SK-N-SH treated with all-trans-retinoic acid at 6 μM for 48 hours (cell line): ENCODE measurements around the gene GFM2.

ENCODE experiments used
- ARNTL ChIP-seq: fragments of 450-650 bp; formaldehyde crosslinking; IDR thresholded peaks from 2 replicates; pipeline ENCODE4 v1.5.0; 2020; ENCODE audit warnings: low read depth, mild to moderate bottlenecking, moderate library complexity, borderline replicate concordance
- BACH2 ChIP-seq: fragments of 250-450 bp; sonication (Bioruptor Pico); IDR thresholded peaks from 2 replicates; pipeline ENCODE4 v1.9.0; 2021; ENCODE audit warnings: mild to moderate bottlenecking, borderline replicate concordance
- CSRNP3 ChIP-seq: fragments of 250-450 bp; sonication (Bioruptor Pico); IDR thresholded peaks from 2 replicates; pipeline ENCODE4 v1.5.1; 2021; ENCODE audit warnings: mild to moderate bottlenecking, moderate library complexity
- OSR1 ChIP-seq: fragments of 250-450 bp; sonication (Bioruptor Pico); IDR thresholded peaks from 2 replicates; pipeline ENCODE4 v1.8.0; 2022; ENCODE audit warnings: moderate library complexity, mild to moderate bottlenecking, inconsistent platforms
- PATZ1 ChIP-seq: fragments of 250-450 bp; sonication (Bioruptor Pico); IDR thresholded peaks from 2 replicates; pipeline ENCODE4 v1.8.0; 2020; ENCODE audit warnings: mild to moderate bottlenecking, moderate library complexity, borderline replicate concordance
- RARB ChIP-seq: fragments of 250-450 bp; sonication (Bioruptor Pico); IDR thresholded peaks from 2 replicates; pipeline ENCODE4 v1.8.0; 2021; ENCODE audit warnings: mild to moderate bottlenecking, moderate library complexity
- SNAI2 ChIP-seq: fragments of 250-450 bp; sonication (Bioruptor Pico); IDR thresholded peaks from 2 replicates; pipeline ENCODE4 v1.5.0; 2020; ENCODE audit warnings: mild to moderate bottlenecking, moderate library complexity
- TCF4 ChIP-seq: fragments of 250-450 bp; sonication (Bioruptor Pico); IDR thresholded peaks from 2 replicates; pipeline ENCODE4 v1.8.0; 2021; ENCODE audit warnings: mild to moderate bottlenecking, moderate library complexity, borderline replicate concordance
- ZFP30 ChIP-seq: fragments of 450-650 bp; formaldehyde crosslinking; IDR thresholded peaks from 2 replicates; pipeline ENCODE4 v1.5.0; 2022; ENCODE audit warnings: mild to moderate bottlenecking, moderate library complexity
- ZNF70 ChIP-seq: fragments of 450-650 bp; formaldehyde crosslinking; IDR thresholded peaks from 2 replicates; pipeline ENCODE4 v1.5.0; 2020; ENCODE audit warnings: mild to moderate bottlenecking, moderate library complexity

GRCh38 chr5:74765929-74766328, 988 bp downstream of the GFM2 start:
- TF ChIP-seq PATZ1 (CRISPR knock-in tag) (no peak), ZFP30 (no peak), RARB (CRISPR knock-in tag) (no peak), ARNTL (CRISPR knock-in tag) (no peak), ZNF70 (CRISPR knock-in tag) (no peak), OSR1 (CRISPR knock-in tag) (no peak), CSRNP3 (CRISPR knock-in tag) (no peak), SNAI2 (CRISPR knock-in tag) (no peak), TCF4 (CRISPR knock-in tag) (no peak), BACH2 (no peak)
